Body of pancreas (tissue), 4 donors: ENCODE data around the gene RPRD1B. TPM values are rescaled to one million over a fixed set of nuclear protein-coding genes. Genes with fewer than 3 reads are reported as not detected.

ENCODE experiments used
- ATAC-seq: fragments of 150-250 bp; one replicate; pipeline ENCODE4 v1.9.1; 2016
- DNase-seq, 4 donors: peaks; one replicate each; pipeline ENCODE4 v3.0.0-alpha.2; 2019
- H3K27ac ChIP-seq, 4 donors: fragments of 200-600 bp; sonication (generic); 1 replicate in 3 of 4; 2 replicates in 1 of 4; pipeline versions ENCODE4 v1.5.1 to v1.6.1; 2016 to 2019; ENCODE audit warnings: mild to moderate bottlenecking in 1 of 4, mixed read lengths in 1 of 4, moderate library complexity in 1 of 4
- H3K27me3 ChIP-seq, 2 donors: fragments of 200-600 bp; sonication (generic); one replicate each; pipeline ENCODE4 v1.6.0; 2016; ENCODE audit warnings: mild to moderate bottlenecking in 1 of 2
- H3K36me3 ChIP-seq, 2 donors: fragments of 200-600 bp; sonication (generic); replicated peaks in 1 of 2; 2 replicates each; pipeline ENCODE4 v1.5.1; 2016; ENCODE audit warnings: low read depth in 2 of 2; ENCODE audit not compliant: insufficient read depth in 1 of 2
- H3K4me1 ChIP-seq: fragments of 200-600 bp; sonication (generic); one replicate; pipeline ENCODE4 v1.6.0; 2016
- H3K4me3 ChIP-seq, 2 donors: fragments of 200-600 bp; sonication (generic); 1 replicate in 1 of 2; 2 replicates in 1 of 2; pipeline ENCODE4 v1.5.1; 2016 to 2019
- H3K9me3 ChIP-seq, 3 donors: fragments of 200-600 bp; sonication (generic); 1 replicate in 2 of 3; 2 replicates in 1 of 3; pipeline ENCODE4 v1.5.1; 2016
- POLR2A ChIP-seq, 3 donors: fragments of 450-650 bp; IDR thresholded peaks; one replicate each; pipeline ENCODE4 v1.6.1; 2016; ENCODE audit warnings: antibody characterized with exemption in 3 of 3, mild to moderate bottlenecking in 2 of 3
- WGBS, 2 donors: methylation state at CpG; one replicate each; pipeline ENCODE4 v1.1.5; 2017; 5-methylcytosine and 5-hydroxymethylcytosine counted together
- intact Hi-C: fragments of 100-400 bp; cut with DNase I; formaldehyde crosslinking; loops from one replicate; pipeline ENCODE4 v1.15.1; 2023
- total RNA-seq, 2 donors: library from RNA; depleted of rRNA; stranded (reverse); fragments of >200 nt; gene quantifications; one replicate each; pipeline ENCODE4 v1.1.0, GENCODE V29; 2016
- TF ChIP-seq, protein P1 (sequence below), 7 experiments: fragments of 450-650 bp in 4 of 7; fragments of 200-600 bp in 3 of 7; sonication (generic) in 3 of 7; IDR thresholded peaks; one replicate each; pipeline ENCODE4 v1.5.1; 2016 to 2019; ENCODE audit warnings: antibody characterized with exemption in 7 of 7

RPRD1B gene
- total RNA-seq, 2 donors from 2014 or later = 8.8 to 12.5 TPM

DNA sequence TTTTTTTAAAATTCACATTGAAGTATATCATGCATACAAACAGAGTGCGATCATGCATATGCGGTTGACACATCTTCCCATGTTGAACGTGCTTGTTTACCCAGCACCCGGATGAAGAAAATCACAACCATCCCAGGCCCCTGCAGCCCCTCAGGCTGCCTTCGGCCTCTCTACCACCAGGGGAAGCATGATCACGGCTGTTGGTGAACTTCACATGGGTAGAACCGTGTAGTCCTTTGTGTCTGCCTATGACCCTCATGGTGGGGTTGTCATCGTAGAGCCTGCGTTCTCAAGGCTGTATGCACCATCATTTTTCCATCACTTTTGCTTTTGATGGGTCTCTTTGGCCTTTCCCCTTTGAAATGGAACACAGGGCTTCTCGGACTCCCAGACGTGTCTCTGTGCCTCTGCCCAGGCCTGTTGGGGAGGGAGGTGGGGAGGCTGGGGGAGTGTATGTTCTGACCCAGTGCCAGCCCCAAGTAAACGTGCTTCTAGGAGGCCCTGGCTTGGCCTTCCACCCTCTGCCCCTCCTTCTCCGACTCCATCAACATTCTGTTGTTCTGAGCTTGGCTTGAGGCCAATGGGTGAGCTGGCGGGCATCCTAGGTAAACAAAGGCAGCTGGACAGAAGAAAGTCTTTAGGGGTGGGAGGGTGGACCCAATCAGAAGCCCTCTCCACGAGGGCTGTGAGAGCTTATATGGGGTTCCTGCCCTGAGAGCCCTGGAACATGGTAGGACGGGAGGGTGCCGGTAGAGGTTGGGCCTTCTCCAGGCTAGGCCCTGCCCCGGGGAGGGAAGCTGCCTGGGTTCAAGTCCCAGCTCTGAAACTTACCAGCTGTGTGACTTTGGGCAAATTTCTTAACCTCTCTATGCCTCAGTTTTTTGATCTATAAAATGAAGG is 91.9 kb downstream of the RPRD1B start:
- no peaks in the 10 kb centered on the region for H3K27me3 ChIP-seq
- no peaks in the 10 kb centered on the region for H3K36me3 ChIP-seq
- peaks cover 35% of the 10 kb centered on the region for H3K4me1 ChIP-seq
- intact Hi-C loops = no loop called here
- TF ChIP-seq, protein P1, sequence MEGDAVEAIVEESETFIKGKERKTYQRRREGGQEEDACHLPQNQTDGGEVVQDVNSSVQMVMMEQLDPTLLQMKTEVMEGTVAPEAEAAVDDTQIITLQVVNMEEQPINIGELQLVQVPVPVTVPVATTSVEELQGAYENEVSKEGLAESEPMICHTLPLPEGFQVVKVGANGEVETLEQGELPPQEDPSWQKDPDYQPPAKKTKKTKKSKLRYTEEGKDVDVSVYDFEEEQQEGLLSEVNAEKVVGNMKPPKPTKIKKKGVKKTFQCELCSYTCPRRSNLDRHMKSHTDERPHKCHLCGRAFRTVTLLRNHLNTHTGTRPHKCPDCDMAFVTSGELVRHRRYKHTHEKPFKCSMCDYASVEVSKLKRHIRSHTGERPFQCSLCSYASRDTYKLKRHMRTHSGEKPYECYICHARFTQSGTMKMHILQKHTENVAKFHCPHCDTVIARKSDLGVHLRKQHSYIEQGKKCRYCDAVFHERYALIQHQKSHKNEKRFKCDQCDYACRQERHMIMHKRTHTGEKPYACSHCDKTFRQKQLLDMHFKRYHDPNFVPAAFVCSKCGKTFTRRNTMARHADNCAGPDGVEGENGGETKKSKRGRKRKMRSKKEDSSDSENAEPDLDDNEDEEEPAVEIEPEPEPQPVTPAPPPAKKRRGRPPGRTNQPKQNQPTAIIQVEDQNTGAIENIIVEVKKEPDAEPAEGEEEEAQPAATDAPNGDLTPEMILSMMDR (IDR thresholded peaks at IDR 0.05) = no peak
- TF ChIP-seq POLR2A (IDR thresholded peaks at IDR 0.05) = no peak
- H3K4me3 ChIP-seq = no peak overlapping the region
- peak overlapping the region in 2 of 4 donors; percentile 9 to 52 for H3K27ac ChIP-seq
- ATAC-seq (peak; percentile 66), DNase-seq (peak; percentile 70 to 90 (median 88))
- no peaks in the 10 kb centered on the region for H3K9me3 ChIP-seq
- 46 to 48% methylated on average over 16 to 18 of the region's 18 CpGs for WGBS, 2 donors

DNA sequence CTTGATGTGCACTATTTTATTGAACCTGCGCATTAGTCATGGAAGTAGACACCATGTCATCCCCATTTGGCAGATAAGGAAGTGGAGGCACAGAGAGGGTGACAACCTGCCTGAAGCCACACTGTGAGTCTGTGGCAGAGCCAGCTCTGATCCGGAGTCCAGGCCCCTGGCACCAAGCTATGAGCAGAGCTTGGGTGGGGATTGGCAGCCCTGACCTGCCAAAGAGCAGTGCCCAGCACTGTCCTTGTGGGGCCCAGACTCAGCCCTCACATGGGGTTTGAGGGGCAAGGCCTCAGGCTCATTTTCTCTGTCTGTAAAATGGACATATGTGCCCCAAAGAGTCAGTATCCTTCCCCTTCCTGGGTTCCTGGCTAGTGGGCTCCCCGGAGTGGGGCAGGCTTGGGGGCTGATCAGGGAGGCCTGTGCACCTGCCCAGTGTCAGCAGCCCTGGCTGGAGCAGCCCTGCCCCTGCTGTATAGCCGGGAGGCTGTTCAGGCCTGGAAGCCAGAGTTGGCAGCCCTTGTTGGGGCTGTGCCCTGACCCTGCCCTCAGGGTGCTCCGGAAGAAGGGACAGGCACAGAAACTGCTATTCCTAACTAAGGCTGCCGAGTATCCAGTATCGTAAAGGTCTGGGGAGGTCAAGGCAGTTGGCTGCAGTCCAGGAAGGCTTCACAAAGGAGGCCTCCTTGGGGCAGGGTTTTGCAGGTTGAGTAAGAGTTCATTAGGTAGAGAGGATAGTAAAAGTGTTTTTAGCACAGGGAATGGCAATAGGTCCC is 92.8 kb downstream of the RPRD1B start:
- TF ChIP-seq POLR2A (IDR thresholded peaks at IDR 0.05) = no peak
- intact Hi-C loops = no loop called here
- no peaks in the 10 kb centered on the region for H3K9me3 ChIP-seq
- no peak for DNase-seq
- ATAC-seq = no peak
- H3K36me3 ChIP-seq = no peaks in the 10 kb centered on the region
- H3K4me1 ChIP-seq = peaks cover 35% of the 10 kb centered on the region
- H3K4me3 ChIP-seq = no peak overlapping the region
- no peaks in the 10 kb centered on the region for H3K27me3 ChIP-seq
- 89 to 95% methylated on average over 6 of the region's 7 CpGs for WGBS, 2 donors
- H3K27ac ChIP-seq = peak overlapping the region; percentile 23 to 52 (median 36)

DNA sequence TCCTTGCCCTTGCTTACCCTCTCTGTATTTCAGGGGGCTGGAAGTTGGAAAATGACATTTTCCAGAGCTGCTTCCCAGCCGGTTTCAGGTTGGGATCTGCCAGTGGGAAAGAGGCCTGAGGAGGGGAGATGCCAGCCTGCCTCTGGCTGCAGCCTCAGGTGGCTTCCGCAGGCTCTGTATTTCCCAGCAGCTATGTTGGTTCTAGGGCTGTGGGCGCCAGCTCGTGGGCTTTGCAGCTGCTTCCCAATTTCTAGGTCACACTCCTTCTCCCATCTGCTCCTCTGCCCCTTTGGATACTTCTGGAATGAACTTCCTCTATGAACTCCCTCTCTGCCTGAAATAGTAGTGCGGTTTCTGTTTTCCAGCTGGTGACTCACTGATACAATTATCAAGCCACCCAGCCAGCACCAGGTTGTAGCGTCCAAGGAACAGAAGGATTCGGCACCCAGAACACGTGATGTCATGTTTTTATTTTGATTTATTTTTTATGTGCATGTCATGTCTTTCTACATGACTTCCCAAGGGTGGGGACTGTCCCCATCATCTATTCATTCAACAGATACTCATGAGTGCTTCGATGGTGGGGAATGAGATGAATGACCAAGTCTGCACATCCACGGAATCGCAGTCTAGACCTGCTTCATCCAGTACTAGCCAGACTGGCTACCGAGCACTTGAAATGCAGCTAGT is 93.5 kb downstream of the RPRD1B start:
- no peaks in the 10 kb centered on the region for H3K9me3 ChIP-seq
- intact Hi-C loops = no loop called here
- DNase-seq (peak in 2 of 4 donors; percentile 28 to 48), ATAC-seq (peak; percentile 47)
- no peak overlapping the region for H3K4me3 ChIP-seq
- no peaks in the 10 kb centered on the region for H3K36me3 ChIP-seq
- H3K27me3 ChIP-seq = no peaks in the 10 kb centered on the region
- WGBS, 2 donors = 70 to 84% methylated on average over 12 of the region's 12 CpGs
- H3K27ac ChIP-seq = peak overlapping the region; percentile 23 to 52 (median 36)
- peaks cover 35% of the 10 kb centered on the region for H3K4me1 ChIP-seq
- TF ChIP-seq POLR2A (IDR thresholded peaks at IDR 0.05) = no peak
- TF ChIP-seq, protein P1 (IDR thresholded peaks at IDR 0.05) = no peak

DNA sequence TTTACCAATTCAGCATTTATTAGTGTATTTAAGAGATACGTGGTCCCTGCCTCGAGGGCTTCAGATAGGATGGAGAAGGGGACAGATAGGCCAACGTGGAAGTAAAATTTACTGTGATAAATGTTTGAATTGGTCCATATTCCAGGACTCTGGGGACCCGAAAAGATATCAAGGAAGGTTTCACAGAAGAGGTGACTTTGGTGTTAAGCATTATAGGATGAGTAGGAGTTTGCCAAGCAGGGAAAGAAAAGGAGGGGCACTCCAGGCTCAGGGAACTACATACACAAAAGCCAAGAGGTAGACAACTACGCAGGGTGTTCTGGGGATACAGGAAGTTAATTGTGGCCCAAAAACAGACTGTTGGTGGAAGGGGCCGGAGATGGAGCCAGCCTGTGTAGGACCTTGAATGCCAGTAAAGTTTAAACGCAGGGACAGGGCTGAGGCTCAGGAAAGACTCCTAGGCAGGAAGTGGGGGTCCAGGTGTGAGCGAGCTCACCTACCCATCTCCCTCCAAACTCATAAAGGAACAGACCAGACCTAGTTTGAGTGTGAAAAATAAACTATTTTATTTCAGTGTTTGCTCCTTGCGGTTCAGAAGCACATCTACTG is 94.5 kb downstream of the RPRD1B start:
- H3K36me3 ChIP-seq = no peaks in the 10 kb centered on the region
- DNase-seq (peak in 1 of 4 donors; percentile 0), ATAC-seq (no peak)
- no peaks in the 10 kb centered on the region for H3K9me3 ChIP-seq
- TF ChIP-seq, protein P1 (IDR thresholded peaks at IDR 0.05) = no peak
- no peak for TF ChIP-seq POLR2A (IDR thresholded peaks at IDR 0.05)
- 84 to 88% methylated on average over 9 of the region's 9 CpGs for WGBS, 2 donors
- peaks cover 28% of the 10 kb centered on the region for H3K4me1 ChIP-seq
- intact Hi-C loops = no loop called here
- H3K4me3 ChIP-seq = no peak overlapping the region
- no peak overlapping the region for H3K27ac ChIP-seq
- H3K27me3 ChIP-seq = no peaks in the 10 kb centered on the region
